Measurements from ENCODE around the gene SLIT3. TPM values are rescaled to one million over a fixed set of nuclear protein-coding genes. Genes with fewer than 3 reads are reported as not detected.

Gene SLIT3
- total and polyA plus RNA-seq, 8 donors: 1.2 to 24.5 (median 8.6) TPM

DNA sequence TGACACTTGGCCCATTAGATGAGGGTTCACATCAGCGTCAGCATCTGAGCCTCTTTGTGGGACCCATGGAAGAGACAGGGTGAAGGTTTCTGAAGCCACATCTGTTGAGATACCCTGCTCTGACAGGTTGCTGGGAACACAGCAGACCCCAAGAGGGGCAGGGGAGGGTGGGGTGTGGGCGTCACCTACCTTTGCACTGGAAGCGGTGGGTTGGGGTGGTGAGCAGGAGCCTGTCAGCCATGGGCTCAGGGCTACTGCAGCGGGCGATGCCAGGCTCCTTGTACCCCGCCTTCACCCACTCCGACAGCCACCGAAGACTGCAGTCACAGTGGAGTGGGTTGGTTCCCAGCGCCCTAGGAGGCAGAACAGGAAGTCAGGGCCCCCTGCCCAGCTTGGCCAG lies 590.2 kb downstream of the SLIT3 start:
- Histone ChIP-seq H3K4me1 (no peaks in the 10 kb centered on the region), H3K27me3 (no peaks in the 10 kb centered on the region), H3K9me3 (no peaks in the 10 kb centered on the region), H3K4me3 (no peak overlapping the region), H3K36me3 (no peaks in the 10 kb centered on the region), H3K27ac (no peak overlapping the region)
- DNase-seq: no peak
- no peak for TF ChIP-seq CTCF (IDR thresholded peaks at IDR 0.05)
- no peak for TF ChIP-seq POLR2A (IDR thresholded peaks at IDR 0.05)
- TF ChIP-seq POLR2AphosphoS5 (IDR thresholded peaks at IDR 0.05): no peak
- TF ChIP-seq EP300 (IDR thresholded peaks at IDR 0.05): no peak
- WGBS, 5 donors: 85 to 99% (median 94%) methylated on average over 6 to 9 of the region's 9 CpGs
- intact Hi-C loops (cut with DNase I; ENCODE audit: low total_unique reads): no loop called here

DNA sequence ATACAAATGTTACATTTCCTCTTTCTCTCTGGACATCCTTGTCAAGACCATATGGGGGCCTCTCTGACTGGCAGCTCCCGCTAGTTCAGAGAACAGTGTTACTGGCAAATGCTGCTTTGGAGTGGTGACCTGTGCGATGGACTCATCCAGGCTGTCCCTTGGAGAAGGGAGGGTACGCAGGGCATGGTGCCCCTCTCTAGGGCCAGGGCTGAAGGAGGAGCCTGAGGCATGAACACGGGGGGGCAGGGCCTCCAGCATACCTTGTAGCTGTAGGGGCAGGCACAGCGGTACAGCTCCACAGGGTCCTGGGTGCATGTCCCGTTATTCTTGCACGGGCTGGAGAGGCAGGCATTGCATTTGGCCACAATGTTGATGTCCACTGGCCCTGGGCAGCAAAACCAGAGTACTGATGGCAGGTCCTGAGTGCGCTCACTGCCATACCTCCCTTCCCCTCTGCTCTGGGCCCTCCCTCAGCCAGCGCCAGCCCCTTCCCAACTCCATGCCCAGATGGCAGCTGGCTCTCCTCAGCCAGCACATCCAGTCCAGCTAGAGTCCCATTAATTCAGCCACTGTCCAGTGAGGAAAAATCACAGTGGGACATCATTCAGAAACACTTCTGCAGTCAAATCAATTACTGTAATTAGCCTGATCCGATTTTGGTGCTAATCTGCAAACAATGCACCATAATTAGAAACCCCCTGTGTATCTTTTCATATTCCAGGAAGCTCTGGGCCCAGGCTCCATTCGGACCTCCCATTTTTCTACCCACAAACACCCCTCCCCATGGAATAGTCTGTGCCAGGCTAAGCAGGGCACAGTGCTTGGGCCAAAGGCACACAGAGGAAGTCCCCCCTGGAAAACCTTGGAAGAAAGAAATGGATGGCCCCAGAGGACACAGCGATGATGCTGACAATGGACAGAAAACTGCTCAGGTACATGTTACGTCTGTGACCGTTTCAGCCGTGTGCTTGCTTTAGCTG lies 592.9 kb downstream of the SLIT3 start:
- Histone ChIP-seq H3K4me1 (no peaks in the 10 kb centered on the region), H3K27ac (no peak overlapping the region), H3K36me3 (no peaks in the 10 kb centered on the region), H3K4me3 (no peak overlapping the region), H3K27me3 (no peaks in the 10 kb centered on the region), H3K9me3 (no peaks in the 10 kb centered on the region)
- WGBS, 5 donors: 82 to 91% (median 85%) methylated on average over 13 to 15 of the region's 15 CpGs
- DNase-seq: no peak
- TF ChIP-seq EP300 (IDR thresholded peaks at IDR 0.05) (no peak), POLR2A (IDR thresholded peaks at IDR 0.05) (no peak), CTCF (IDR thresholded peaks at IDR 0.05) (no peak), POLR2AphosphoS5 (IDR thresholded peaks at IDR 0.05) (no peak)
- intact Hi-C loops (cut with DNase I; ENCODE audit: low total_unique reads): no loop called here

- WGBS, 5 donors: 61 to 79% (median 68%) methylated on average over 5 of the region's 5 CpGs
- no peak overlapping the region for H3K27ac ChIP-seq
- TF ChIP-seq CTCF (IDR thresholded peaks at IDR 0.05) (peak in 1 of 7 experiments; percentile 11), EP300 (IDR thresholded peaks at IDR 0.05) (no peak)
- DNase-seq: peak in 1 of 2 donors; percentile 74
- no peaks in the 10 kb centered on the region for H3K27me3 ChIP-seq
- H3K4me1 ChIP-seq: no peaks in the 10 kb centered on the region
- no peaks in the 10 kb centered on the region for H3K9me3 ChIP-seq
- peaks cover 0 to 5% (median 0%) of the 10 kb centered on the region in 4 donors for H3K36me3 ChIP-seq
- H3K4me3 ChIP-seq: no peak overlapping the region
- intact Hi-C loops (cut with DNase I; ENCODE audit: low total_unique reads): no loop called here
These were observed 594.3 kb downstream of the SLIT3 start for GRCh38 chr5:168706655-168707069.

DNA sequence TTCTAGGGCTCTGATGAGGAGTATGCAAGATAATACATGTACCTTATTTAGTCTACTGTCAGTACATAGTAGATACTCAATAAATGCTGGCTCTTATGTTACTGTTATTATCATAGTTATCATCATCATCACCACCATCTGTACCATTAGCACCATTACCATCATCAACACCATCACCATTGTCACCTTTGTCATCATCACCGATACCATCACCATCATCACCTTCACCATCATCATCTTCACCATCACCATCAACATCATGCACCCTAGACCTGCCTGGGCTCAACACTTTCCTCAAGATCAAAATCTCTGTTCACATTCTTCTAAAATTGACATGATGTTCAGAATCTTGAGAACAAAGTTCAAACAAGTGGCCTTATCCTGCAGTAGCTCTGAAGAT lies 595.6 kb downstream of the SLIT3 start:
- TF ChIP-seq POLR2A (IDR thresholded peaks at IDR 0.05) (no peak), CTCF (IDR thresholded peaks at IDR 0.05) (no peak), EP300 (IDR thresholded peaks at IDR 0.05) (no peak), POLR2AphosphoS5 (IDR thresholded peaks at IDR 0.05) (no peak)
- Histone ChIP-seq H3K9me3 (no peaks in the 10 kb centered on the region), H3K4me3 (no peak overlapping the region), H3K27me3 (no peaks in the 10 kb centered on the region), H3K36me3 (peaks cover 0 to 10% (median 0%) of the 10 kb centered on the region in 4 donors), H3K27ac (no peak overlapping the region), H3K4me1 (no peaks in the 10 kb centered on the region)
- DNase-seq: no peak
- intact Hi-C loops (cut with DNase I; ENCODE audit: low total_unique reads): no loop called here
- 84 to 100% (median 97%) methylated on average over 1 of the region's 1 CpG for WGBS, 5 donors

Data from stomach (tissue), 9 donors.